Spleen (tissue), 7 donors: ENCODE data around the gene SLC1A7.

ENCODE experiments used
- POLR2AphosphoS5 ChIP-seq, 3 donors: sonication (generic); formaldehyde crosslinking; IDR thresholded peaks; one replicate each; pipeline ENCODE4 v1.5.1; 2017; ENCODE audit warnings: antibody characterized with exemption in 3 of 3
- TF ChIP-seq, protein P1 (sequence below), 11 experiments: fragments of 200-600 bp in 7 of 11; fragments of 450-650 bp in 4 of 11; sonication (generic) in 4 of 11; IDR thresholded peaks in 8 of 11; conservative IDR thresholded peaks in 3 of 11; 1 replicate in 7 of 11; 2 replicates in 4 of 11; pipeline versions ENCODE4 v1.4.0 to v1.8.0; 2016 to 2021; ENCODE audit warnings: antibody characterized with exemption in 11 of 11, inconsistent platforms in 4 of 11, mild to moderate bottlenecking in 1 of 11
- donor health status: DM: no; HTN: no; CAD: no; lungs with moderate emphysema.
- donor health status: DM: no; HTN: no; CAD: no.
- donor health status: DM: no; HTN: no; CAD: no.

DNA sequence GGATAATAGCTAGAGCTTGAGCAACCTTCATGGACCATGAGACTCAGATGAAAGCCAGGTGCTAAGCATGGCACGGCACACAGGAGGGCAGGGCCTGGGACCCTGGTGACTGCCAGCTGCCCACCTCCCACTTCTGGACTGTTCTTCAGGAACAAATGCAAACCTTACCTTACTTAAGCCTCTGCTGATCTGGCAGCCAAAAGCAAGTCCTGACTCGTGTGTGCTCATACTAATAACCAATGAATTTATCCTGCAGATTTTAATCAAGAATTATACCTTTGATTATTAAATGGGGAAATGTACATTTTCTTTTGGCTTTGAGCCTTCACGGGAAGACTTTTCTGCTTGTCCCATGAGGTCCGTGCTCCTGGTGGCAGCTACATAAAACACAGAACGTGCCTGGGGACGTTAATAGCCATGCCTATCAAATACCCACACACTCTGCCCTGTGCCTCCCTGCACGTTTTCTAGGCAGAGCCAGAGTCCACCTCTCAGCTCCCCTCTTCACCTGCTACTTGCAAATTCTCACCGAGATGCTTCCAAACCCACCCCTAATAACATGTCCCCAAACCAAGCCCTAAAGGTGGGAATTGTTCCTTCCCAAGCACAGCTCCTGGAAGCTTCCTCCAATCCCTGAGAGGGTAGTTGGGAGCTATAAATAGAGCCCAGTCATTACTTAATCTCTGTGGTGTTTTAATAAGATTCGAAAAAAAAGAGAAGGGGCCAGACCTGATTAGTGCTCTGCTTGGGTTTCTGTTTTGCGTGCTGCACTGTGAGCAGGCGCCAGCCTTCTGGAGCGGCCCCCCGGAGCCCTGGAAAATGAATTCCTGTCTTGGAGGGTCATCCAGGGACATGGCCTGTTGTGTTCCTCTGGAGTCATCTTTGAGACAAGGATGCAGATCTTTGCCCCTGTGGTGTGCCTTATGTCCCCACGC is 33.5 kb downstream of the SLC1A7 start:
- TF ChIP-seq, protein P1, sequence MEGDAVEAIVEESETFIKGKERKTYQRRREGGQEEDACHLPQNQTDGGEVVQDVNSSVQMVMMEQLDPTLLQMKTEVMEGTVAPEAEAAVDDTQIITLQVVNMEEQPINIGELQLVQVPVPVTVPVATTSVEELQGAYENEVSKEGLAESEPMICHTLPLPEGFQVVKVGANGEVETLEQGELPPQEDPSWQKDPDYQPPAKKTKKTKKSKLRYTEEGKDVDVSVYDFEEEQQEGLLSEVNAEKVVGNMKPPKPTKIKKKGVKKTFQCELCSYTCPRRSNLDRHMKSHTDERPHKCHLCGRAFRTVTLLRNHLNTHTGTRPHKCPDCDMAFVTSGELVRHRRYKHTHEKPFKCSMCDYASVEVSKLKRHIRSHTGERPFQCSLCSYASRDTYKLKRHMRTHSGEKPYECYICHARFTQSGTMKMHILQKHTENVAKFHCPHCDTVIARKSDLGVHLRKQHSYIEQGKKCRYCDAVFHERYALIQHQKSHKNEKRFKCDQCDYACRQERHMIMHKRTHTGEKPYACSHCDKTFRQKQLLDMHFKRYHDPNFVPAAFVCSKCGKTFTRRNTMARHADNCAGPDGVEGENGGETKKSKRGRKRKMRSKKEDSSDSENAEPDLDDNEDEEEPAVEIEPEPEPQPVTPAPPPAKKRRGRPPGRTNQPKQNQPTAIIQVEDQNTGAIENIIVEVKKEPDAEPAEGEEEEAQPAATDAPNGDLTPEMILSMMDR (IDR thresholded peaks at IDR 0.05 in 8 of 11, conservative IDR thresholded peaks at IDR 0.05 in 3 of 11), result no peak
- no peak for TF ChIP-seq POLR2AphosphoS5 (IDR thresholded peaks at IDR 0.05)
